SK-N-SH (cell line): ENCODE measurements around the gene TYW1.
"Not testable (repeated sequence)": the region's sequence is repeated elsewhere in the genome, so short reads cannot be mapped to it uniquely, and the experiment has no call there.

Source experiments
- FOXJ3 ChIP-seq: sonication (generic); formaldehyde crosslinking; IDR thresholded peaks from 2 replicates; pipeline ENCODE4 v1.5.1; 2020; ENCODE audit warnings: mild to moderate bottlenecking, missing genetic modification reagents
- POLR2AphosphoS5 ChIP-seq: IDR thresholded peaks from 2 replicates; pipeline ENCODE4 v1.6.1; 2012; ENCODE audit warnings: low read depth, low read length
- RAD21 ChIP-seq: IDR thresholded peaks from 2 replicates; pipeline ENCODE4 v1.6.1; 2012; ENCODE audit warnings: mild to moderate bottlenecking, low read length
- SMC3 ChIP-seq: IDR thresholded peaks from 2 replicates; pipeline ENCODE4 v1.6.1; 2012; ENCODE audit warnings: low read depth, low read length, improper control_type of control experiment
- YY1 ChIP-seq: IDR thresholded peaks from 2 replicates; pipeline ENCODE4 v1.4.0; 2012; ENCODE audit warnings: low read depth, mild to moderate bottlenecking
- TF ChIP-seq, protein P1 (sequence below): fragments of 200-600 bp; sonication (generic); IDR thresholded peaks from 2 replicates; pipeline ENCODE4 v1.6.1; 2017; ENCODE audit warnings: antibody characterized with exemption, mild to moderate bottlenecking, moderate library complexity

- TF ChIP-seq YY1; RAD21; POLR2AphosphoS5; FOXJ3 (CRISPR knock-in tag); SMC3: not testable (repeated sequence)
- TF ChIP-seq, protein P1, sequence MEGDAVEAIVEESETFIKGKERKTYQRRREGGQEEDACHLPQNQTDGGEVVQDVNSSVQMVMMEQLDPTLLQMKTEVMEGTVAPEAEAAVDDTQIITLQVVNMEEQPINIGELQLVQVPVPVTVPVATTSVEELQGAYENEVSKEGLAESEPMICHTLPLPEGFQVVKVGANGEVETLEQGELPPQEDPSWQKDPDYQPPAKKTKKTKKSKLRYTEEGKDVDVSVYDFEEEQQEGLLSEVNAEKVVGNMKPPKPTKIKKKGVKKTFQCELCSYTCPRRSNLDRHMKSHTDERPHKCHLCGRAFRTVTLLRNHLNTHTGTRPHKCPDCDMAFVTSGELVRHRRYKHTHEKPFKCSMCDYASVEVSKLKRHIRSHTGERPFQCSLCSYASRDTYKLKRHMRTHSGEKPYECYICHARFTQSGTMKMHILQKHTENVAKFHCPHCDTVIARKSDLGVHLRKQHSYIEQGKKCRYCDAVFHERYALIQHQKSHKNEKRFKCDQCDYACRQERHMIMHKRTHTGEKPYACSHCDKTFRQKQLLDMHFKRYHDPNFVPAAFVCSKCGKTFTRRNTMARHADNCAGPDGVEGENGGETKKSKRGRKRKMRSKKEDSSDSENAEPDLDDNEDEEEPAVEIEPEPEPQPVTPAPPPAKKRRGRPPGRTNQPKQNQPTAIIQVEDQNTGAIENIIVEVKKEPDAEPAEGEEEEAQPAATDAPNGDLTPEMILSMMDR = not testable (repeated sequence)
These were observed 262.7 kb downstream of the TYW1 start for GRCh38 chr7:67259363-67259762.
